GM12801 (cell line): ENCODE results near the gene RFTN2.

ENCODE experiments used
- TF ChIP-seq, protein P1 (sequence below): IDR thresholded peaks from one replicate; pipeline ENCODE4 v1.5.1; 2011; ENCODE audit warnings: control low read depth; ENCODE audit not compliant: insufficient read length; ENCODE audit errors: extremely low read depth

The RFTN2 gene

DNA sequence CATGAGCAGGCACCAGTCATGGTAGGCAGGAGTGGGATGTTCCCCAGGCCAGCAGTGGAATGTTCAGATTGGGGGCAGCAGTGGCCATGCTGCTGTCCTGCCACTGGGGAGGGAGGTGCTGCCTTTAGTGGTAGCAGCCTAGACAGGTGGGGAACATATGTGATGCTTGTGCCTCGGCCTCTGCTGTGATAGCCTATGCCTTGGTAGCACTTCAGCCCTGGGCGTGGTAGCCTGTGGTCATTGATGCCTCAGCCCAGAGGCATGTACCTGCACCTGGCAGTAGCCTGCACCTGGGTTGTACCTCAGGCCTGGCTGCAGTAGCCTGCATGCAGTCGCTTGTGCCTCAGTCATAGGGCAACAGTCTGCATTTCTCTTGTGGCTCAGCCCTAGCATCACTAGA, 7.1 kb downstream of the RFTN2 start:
- TF ChIP-seq, protein P1, sequence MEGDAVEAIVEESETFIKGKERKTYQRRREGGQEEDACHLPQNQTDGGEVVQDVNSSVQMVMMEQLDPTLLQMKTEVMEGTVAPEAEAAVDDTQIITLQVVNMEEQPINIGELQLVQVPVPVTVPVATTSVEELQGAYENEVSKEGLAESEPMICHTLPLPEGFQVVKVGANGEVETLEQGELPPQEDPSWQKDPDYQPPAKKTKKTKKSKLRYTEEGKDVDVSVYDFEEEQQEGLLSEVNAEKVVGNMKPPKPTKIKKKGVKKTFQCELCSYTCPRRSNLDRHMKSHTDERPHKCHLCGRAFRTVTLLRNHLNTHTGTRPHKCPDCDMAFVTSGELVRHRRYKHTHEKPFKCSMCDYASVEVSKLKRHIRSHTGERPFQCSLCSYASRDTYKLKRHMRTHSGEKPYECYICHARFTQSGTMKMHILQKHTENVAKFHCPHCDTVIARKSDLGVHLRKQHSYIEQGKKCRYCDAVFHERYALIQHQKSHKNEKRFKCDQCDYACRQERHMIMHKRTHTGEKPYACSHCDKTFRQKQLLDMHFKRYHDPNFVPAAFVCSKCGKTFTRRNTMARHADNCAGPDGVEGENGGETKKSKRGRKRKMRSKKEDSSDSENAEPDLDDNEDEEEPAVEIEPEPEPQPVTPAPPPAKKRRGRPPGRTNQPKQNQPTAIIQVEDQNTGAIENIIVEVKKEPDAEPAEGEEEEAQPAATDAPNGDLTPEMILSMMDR = no peak

DNA sequence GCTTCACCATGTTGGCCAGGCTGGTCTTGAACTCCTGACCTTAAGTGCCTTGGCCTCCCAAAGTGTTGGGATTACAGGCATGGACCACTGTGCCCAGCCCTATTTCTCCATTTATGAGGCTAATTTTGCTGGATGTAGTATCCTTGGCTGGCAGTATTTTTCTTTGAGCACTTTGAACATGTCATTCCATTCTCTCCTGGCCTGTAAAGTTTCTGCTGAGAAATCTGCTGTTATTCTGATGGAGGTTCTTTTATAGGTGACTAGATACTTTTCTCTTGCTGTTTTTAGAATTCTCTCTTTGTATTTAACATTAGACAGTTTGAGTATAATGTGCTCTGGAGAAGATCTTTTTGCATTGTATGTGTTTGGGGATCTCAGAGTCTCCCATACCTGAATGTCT, 9.1 kb downstream of the RFTN2 start:
- TF ChIP-seq, protein P1 = no peak

DNA sequence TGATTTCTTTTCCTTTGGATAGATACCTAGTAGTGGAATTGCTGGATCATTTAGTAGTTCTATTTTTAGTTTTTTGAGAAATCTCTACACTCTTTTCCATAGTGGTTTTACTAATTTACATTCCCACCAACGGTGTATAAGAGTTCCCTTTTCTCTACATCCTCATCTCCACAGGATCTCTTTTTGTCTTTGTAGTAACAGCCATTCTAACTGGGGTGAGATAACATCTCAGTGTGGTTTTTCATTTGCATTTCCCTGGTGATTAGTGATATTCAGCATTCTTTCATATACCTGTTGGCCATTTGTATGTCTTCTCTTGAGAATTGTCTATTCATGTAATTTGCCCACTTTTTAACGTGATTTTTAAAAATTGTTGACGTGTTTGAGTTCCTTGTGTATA, 13.8 kb downstream of the RFTN2 start:
- TF ChIP-seq, protein P1 = no peak

DNA sequence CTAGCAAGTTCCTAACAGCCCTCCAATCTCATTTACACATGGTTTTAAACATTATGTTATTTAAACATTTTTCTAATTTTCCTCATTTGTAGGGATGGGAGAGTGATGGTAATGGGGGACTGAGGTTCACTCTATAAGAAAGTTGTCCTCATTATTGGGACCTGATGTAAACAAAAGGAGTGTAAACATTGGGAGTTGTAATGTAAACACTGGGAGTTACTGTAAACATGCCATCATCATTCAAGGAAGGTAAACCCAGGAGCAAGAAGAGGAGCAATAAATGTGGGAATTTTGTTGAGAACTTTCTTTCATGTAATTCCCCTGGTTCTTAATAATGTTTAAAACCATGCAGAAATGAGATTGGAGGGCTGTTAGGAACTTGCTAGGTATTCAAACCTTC, 17.8 kb downstream of the RFTN2 start:
- TF ChIP-seq, protein P1 = no peak

DNA sequence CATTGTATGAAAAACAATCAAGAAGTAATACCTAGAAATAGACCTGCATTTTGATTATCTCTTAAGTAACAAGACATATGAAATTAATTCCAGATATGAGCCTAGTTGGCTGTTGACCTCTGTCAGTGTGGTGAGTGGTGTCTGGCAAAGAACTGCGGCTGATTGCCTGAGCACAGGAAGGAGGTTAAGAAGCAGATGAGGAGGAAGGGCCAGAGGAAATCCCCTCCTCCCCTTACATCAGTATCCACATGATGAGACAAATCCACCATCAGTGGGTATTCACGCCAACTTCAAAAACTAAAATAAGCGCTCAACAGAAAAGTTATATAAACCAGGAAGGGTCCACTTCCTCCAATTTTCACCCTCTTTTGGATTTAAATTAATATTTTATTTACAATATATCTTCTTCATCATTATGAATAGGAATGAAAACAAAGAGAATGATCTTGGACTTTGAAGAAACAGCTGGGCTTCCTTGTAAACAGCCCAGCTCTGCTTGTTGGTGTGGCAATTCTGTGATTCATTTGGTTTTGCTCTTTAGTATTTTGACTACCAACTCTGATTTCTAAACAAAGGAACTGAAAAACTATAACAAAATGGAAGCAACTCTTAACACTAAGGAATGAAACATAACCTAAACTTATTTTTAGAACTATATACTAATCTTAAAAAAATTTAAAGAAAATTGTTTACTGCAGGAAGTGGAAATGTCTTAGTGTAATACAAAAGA, 27.3 kb downstream of the RFTN2 start:
- TF ChIP-seq, protein P1 = no peak

DNA sequence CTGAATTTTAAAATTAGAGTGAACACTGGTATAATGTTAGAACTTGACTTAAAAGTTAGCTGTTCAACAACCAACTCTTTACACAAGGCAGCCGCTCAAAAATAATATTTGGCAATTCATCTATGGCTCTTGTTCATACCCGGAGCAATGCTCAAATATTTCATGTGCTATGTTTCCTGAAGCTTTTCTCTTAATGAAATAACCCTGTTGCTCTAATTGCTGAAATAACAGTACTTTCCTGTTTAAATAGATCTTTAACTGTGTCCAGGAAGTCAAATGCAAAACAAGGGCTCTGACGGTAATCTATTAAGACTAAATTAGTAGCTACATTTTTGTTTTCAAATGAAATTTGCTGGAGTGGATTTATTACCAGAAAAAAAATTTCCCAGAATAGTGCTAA, 33.7 kb downstream of the RFTN2 start:
- TF ChIP-seq, protein P1 = no peak

DNA sequence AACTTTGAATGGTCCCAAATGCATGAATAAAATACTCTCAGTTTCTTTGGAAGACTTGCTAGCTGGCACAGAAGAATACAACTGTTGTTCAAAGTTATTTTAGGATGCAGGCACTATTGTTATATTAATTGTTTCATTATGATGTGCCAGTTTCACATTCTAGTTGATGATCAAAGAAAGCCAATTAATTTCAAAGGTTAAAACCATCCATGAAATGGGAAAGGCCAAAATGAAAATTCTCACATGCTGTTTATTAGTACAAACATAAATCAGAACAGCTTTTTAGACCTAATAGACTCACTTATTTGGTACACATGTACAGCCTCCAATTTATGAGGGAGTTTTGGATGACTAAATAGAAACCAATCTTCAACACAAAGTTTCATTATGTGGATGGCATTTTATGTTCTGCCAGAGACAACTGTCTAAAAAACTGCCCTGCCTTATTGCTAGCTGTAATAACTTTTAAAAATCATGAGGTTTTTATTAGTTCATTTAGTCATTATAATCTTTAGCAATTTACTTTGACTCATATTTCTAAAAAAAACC, 42.2 kb downstream of the RFTN2 start:
- TF ChIP-seq, protein P1 = no peak
